ENCODE data around the gene NEK1.

DNA sequence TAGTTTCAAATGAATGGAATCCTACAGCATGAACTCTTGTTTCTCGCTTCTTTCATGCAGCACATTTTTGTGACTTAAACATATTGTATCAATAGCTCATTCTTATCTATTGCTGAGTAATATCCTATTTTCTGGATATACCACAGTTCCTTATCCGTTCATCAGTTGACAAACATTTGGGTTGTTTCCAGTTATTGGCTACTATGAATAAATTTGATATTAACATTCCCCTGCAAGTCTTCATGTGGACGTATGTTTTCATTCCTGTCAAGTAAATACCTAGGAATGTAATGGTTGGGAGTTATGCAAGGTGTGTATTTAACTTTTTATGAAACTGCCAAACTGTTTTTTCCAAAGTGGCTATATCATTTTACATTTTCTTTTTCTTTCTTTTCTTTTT, 227.6 kb downstream of the NEK1 start:
- TF ChIP-seq CTCF (IDR thresholded peaks at IDR 0.05) (no peak), EZH2 (IDR thresholded peaks at IDR 0.05; ENCODE audit: borderline replicate concordance, insufficient read depth, low read depth, low read length, poor library complexity, severe bottlenecking) (no peak)

Data from B cell (primary cell).